Psoas muscle (tissue), 8 donors: ENCODE measurements around the gene GID4. TPM values are rescaled to one million over a fixed set of nuclear protein-coding genes. Genes with fewer than 3 reads are reported as not detected.

Experiments used
- ATAC-seq, 4 donors: fragments of 200-7000 bp; cut with Tn5 transposase; one replicate each; pipeline ENCODE4 v1.9.1; 2020; ENCODE audit warnings: moderate library complexity in 3 of 4, mild to moderate bottlenecking in 2 of 4
- DNase-seq, 2 donors: peaks; one replicate each; pipeline ENCODE4 v3.0.0-alpha.2; 2020
- H3K27ac ChIP-seq: fragments of 200-600 bp; one replicate; pipeline ENCODE4 v1.8.0; 2022
- H3K27me3 ChIP-seq, 3 donors: fragments of 200-600 bp in 1 of 3; one replicate each; pipeline versions ENCODE4 v1.6.1 to v1.8.0; 2013 to 2022; ENCODE audit warnings: low read length in 2 of 3, mild to moderate bottlenecking in 2 of 3, moderate library complexity in 1 of 3; ENCODE audit not compliant: insufficient read depth in 3 of 3
- H3K36me3 ChIP-seq, 2 donors: fragments of 200-600 bp in 1 of 2; one replicate each; pipeline versions ENCODE4 v1.6.1 to v1.8.0; 2013 to 2022; ENCODE audit warnings: low read depth in 1 of 2, mild to moderate bottlenecking in 1 of 2, moderate library complexity in 1 of 2; ENCODE audit not compliant: insufficient read depth in 1 of 2
- H3K4me1 ChIP-seq: fragments of 200-600 bp; one replicate; pipeline ENCODE4 v1.8.0; 2022
- H3K4me3 ChIP-seq: fragments of 200-600 bp; one replicate; pipeline ENCODE4 v1.8.0; 2022; ENCODE audit warnings: mild to moderate bottlenecking
- H3K9me3 ChIP-seq: fragments of 200-600 bp; one replicate; pipeline ENCODE4 v1.8.0; 2022
- CTCF ChIP-seq: fragments of 200-600 bp; IDR thresholded peaks from one replicate; pipeline ENCODE4 v1.8.0; 2022; ENCODE audit warnings: antibody characterized with exemption
- WGBS, 3 donors: extraction: QIAGEN DNeasy Blood & Tissue Kit; methylation state at CpG; one replicate each; pipeline versions ENCODE4 v1.1.6 to v1.1.7; 2013; 5-methylcytosine and 5-hydroxymethylcytosine counted together
- intact Hi-C, 2 donors: fragments of 100-400 bp; cut with DNase I; formaldehyde crosslinking; loops; one replicate each; pipeline versions ENCODE4 v1.11.0 to v1.14.2; 2022
- polyA plus RNA-seq, 3 donors: library from polyadenylated mRNA; stranded (reverse); fragments of 200-250 nt; gene quantifications; one replicate each; pipeline ENCODE4 v1.2.3, GENCODE V29; 2013
- total RNA-seq, 4 donors: library from RNA; stranded (reverse); fragmentation: NEBNext Ultra II Directional in 2 of 4; extraction: Animal tissue kit (Norgen Biotek cat#: 25700) in 2 of 4; gene quantifications; one replicate each; pipeline versions ENCODE4 v1.2.1 to v1.2.4, GENCODE V29; 2021 to 2023
- donor health status: healthy with polysubstance abuse.
- donor health status: DM: no; HTN: no; CAD: no; lungs with moderate emphysema.
- donor health status: Bipolar disorder and iron deficiency.
- donor health status: healthy.
- donor health status: DM: yes; HTN: yes; CAD: no.
- donor health status: DM: no; HTN: no; CAD: no.
- donor health status: DM: no; HTN: no; CAD: no.
- donor health status: DM: yes; HTN: yes; CAD: no.

GID4 gene
- total and polyA plus RNA-seq, 7 donors, result 10.8 to 55.2 (median 38.0) TPM

GRCh38 chr17:18056214-18056613, 17.0 kb downstream of the GID4 start:
- no peaks in the 10 kb centered on the region for H3K9me3 ChIP-seq
- no peaks in the 10 kb centered on the region for H3K4me1 ChIP-seq
- H3K4me3 ChIP-seq, result no peak overlapping the region
- 89 to 100% (median 94%) methylated on average over 3 of the region's 3 CpGs for WGBS, 3 donors
- TF ChIP-seq CTCF, result no peak
- no peaks in the 10 kb centered on the region for H3K27me3 ChIP-seq
- H3K27ac ChIP-seq, result no peak overlapping the region
- DNase-seq, result no peak
- H3K36me3 ChIP-seq, result peaks cover 0 to 88% of the 10 kb centered on the region in 2 donors
- intact Hi-C loops, result no loop called here
- no peak for ATAC-seq

- H3K27me3 ChIP-seq, result no peaks in the 10 kb centered on the region
- ATAC-seq, result no peak
- no peak overlapping the region for H3K4me3 ChIP-seq
- WGBS, 3 donors, result 74 to 78% (median 75%) methylated on average over 5 of the region's 5 CpGs
- DNase-seq, result no peak
- peaks cover 0 to 88% of the 10 kb centered on the region in 2 donors for H3K36me3 ChIP-seq
- intact Hi-C loops, result no loop called here
- H3K4me1 ChIP-seq, result peaks cover 8% of the 10 kb centered on the region
- H3K9me3 ChIP-seq, result no peaks in the 10 kb centered on the region
- no peak overlapping the region for H3K27ac ChIP-seq
- TF ChIP-seq CTCF, result no peak
Observed at GRCh38 chr17:18059283-18059682, 20.1 kb downstream of the GID4 start.

- H3K4me1 ChIP-seq, result peaks cover 18% of the 10 kb centered on the region
- TF ChIP-seq CTCF, result peak; percentile 46
- H3K9me3 ChIP-seq, result no peaks in the 10 kb centered on the region
- H3K27ac ChIP-seq, result peak overlapping the region; percentile 89
- DNase-seq (peak in 1 of 2 donors; percentile 57), ATAC-seq (peak; percentile 95 to 96 (median 96))
- H3K4me3 ChIP-seq, result no peak overlapping the region
- intact Hi-C loops, result no loop called here
- 19 to 36% (median 23%) methylated on average over 2 of the region's 2 CpGs for WGBS, 3 donors
- H3K27me3 ChIP-seq, result no peaks in the 10 kb centered on the region
- H3K36me3 ChIP-seq, result peaks cover 3 to 69% of the 10 kb centered on the region in 2 donors
Observed at GRCh38 chr17:18064053-18064452, 24.8 kb downstream of the GID4 start.

- intact Hi-C loops, result no loop called here
- peaks cover 18% of the 10 kb centered on the region for H3K4me1 ChIP-seq
- H3K27me3 ChIP-seq, result no peaks in the 10 kb centered on the region
- no peaks in the 10 kb centered on the region for H3K9me3 ChIP-seq
- DNase-seq (no peak), ATAC-seq (no peak)
- TF ChIP-seq CTCF, result no peak
- H3K27ac ChIP-seq, result peak overlapping the region; percentile 89
- 94 to 99% (median 95%) methylated on average over 11 of the region's 11 CpGs for WGBS, 3 donors
- H3K4me3 ChIP-seq, result no peak overlapping the region
- peaks cover 3 to 54% of the 10 kb centered on the region in 2 donors for H3K36me3 ChIP-seq
Observed at GRCh38 chr17:18065546-18065945, 26.3 kb downstream of the GID4 start.

DNA sequence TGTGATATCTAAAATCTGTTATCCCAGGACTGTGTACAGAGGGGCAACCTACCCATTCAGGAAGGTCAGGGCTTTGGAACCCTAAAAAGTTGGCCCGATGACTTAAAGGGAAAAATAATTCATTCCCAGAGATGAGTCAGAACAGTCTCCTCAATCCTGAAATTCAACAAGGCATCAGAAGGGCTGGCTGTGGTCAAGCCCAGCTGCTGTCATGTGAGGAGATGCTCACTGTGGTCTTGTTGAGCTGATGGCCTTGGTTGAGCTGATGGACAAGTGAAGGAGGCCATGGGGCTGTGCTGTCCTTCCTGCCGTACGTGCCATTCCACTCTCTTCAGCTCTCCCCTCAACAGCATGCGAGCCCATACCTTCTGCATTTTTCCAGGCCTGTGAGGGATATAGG, 27.7 kb downstream of the GID4 start:
- WGBS, 3 donors, result 94 to 97% (median 95%) methylated on average over 4 of the region's 4 CpGs
- Histone ChIP-seq H3K9me3 (no peaks in the 10 kb centered on the region), H3K27ac (no peak overlapping the region), H3K4me1 (peaks cover 25% of the 10 kb centered on the region), H3K27me3 (no peaks in the 10 kb centered on the region), H3K4me3 (no peak overlapping the region), H3K36me3 (peaks cover 3 to 41% of the 10 kb centered on the region in 2 donors)
- TF ChIP-seq CTCF, result no peak
- intact Hi-C loops, result no loop called here
- ATAC-seq (no peak), DNase-seq (no peak)
